Trophoblast cell (in vitro differentiated cells and primary cell): Measurements from ENCODE around the gene MDH1.

ENCODE experiments used
- DNase-seq, 2 donors: peaks; one replicate each; pipeline ENCODE4 v3.0.0-alpha.2; 2016
- H2AFZ ChIP-seq: 2 replicates; pipeline ENCODE4 v1.6.1; 2013; ENCODE audit warnings: low read length, moderate library complexity, mild to moderate bottlenecking; ENCODE audit not compliant: insufficient read depth, poor library complexity
- H2AK5ac ChIP-seq: 2 replicates; pipeline ENCODE4 v1.6.1; 2013; ENCODE audit warnings: mild to moderate bottlenecking, low read length
- H2BK120ac ChIP-seq: 2 replicates; pipeline ENCODE4 v1.6.1; 2013; ENCODE audit warnings: low read length, mild to moderate bottlenecking, moderate library complexity; ENCODE audit not compliant: insufficient read depth, poor library complexity
- H2BK12ac ChIP-seq: 2 replicates; pipeline ENCODE4 v1.6.1; 2013; ENCODE audit warnings: mild to moderate bottlenecking, low read length, moderate library complexity
- H2BK5ac ChIP-seq: 2 replicates; pipeline ENCODE4 v1.6.1; 2013; ENCODE audit warnings: low read length, low read depth, moderate library complexity, mild to moderate bottlenecking; ENCODE audit not compliant: poor library complexity
- H3K14ac ChIP-seq: 2 replicates; pipeline ENCODE4 v1.6.1; 2013; ENCODE audit warnings: mild to moderate bottlenecking, low read length
- H3K18ac ChIP-seq: 2 replicates; pipeline ENCODE4 v1.6.1; 2013; ENCODE audit warnings: mild to moderate bottlenecking, low read length
- H3K23ac ChIP-seq: 2 replicates; pipeline ENCODE4 v1.6.1; 2013; ENCODE audit warnings: low read length
- H3K27ac ChIP-seq: 2 replicates; pipeline ENCODE4 v1.5.1; 2013; ENCODE audit warnings: low read depth, mild to moderate bottlenecking, inconsistent platforms, low read length, moderate library complexity
- H3K27me3 ChIP-seq: 2 replicates; pipeline ENCODE4 v1.6.1; 2013; ENCODE audit warnings: inconsistent platforms, mild to moderate bottlenecking, low read length, moderate library complexity; ENCODE audit not compliant: insufficient read depth
- H3K36me3 ChIP-seq, 2 experiments: 1 replicate in 1 of 2; 2 replicates in 1 of 2; pipeline ENCODE4 v1.6.1; 2013; ENCODE audit warnings: low read length in 2 of 2, mild to moderate bottlenecking in 2 of 2, moderate library complexity in 1 of 2; ENCODE audit not compliant: insufficient read depth in 2 of 2, control insufficient read depth in 1 of 2
- H3K4ac ChIP-seq: 2 replicates; pipeline ENCODE4 v1.6.1; 2013; ENCODE audit warnings: low read depth, mild to moderate bottlenecking, low read length, moderate library complexity
- H3K4me1 ChIP-seq, 2 experiments: 1 replicate in 1 of 2; 2 replicates in 1 of 2; pipeline ENCODE4 v1.6.1; 2013; ENCODE audit warnings: low read length in 2 of 2, mild to moderate bottlenecking in 2 of 2, moderate library complexity in 1 of 2; ENCODE audit not compliant: insufficient read depth in 2 of 2, control insufficient read depth in 1 of 2
- H3K4me2 ChIP-seq: 2 replicates; pipeline ENCODE4 v1.6.1; 2013; ENCODE audit warnings: inconsistent platforms, mild to moderate bottlenecking, low read length, moderate library complexity
- H3K4me3 ChIP-seq: 2 replicates; pipeline ENCODE4 v1.5.1; 2013; ENCODE audit warnings: mild to moderate bottlenecking, low read depth, low read length, inconsistent platforms
- H3K79me1 ChIP-seq: one replicate; pipeline ENCODE4 v1.6.1; 2013; ENCODE audit warnings: low read length
- H3K79me2 ChIP-seq: 2 replicates; pipeline ENCODE4 v1.6.1; 2013; ENCODE audit warnings: low read length, mild to moderate bottlenecking; ENCODE audit not compliant: control insufficient read depth, insufficient read depth, poor library complexity
- H3K9ac ChIP-seq: 2 replicates; pipeline ENCODE4 v1.6.1; 2013; ENCODE audit warnings: mild to moderate bottlenecking, low read length
- H3K9me3 ChIP-seq: 2 replicates; pipeline ENCODE4 v1.6.1; 2013; ENCODE audit warnings: low read depth, mild to moderate bottlenecking, control low read depth, inconsistent platforms, low read length; ENCODE audit not compliant: insufficient read depth
- H4K12ac ChIP-seq: 2 replicates; pipeline ENCODE4 v1.6.1; 2013; ENCODE audit warnings: low read depth, mild to moderate bottlenecking, low read length, moderate library complexity
- H4K8ac ChIP-seq: 2 replicates; pipeline ENCODE4 v1.6.1; 2013; ENCODE audit warnings: low read depth, mild to moderate bottlenecking, low read length, moderate library complexity
- H4K91ac ChIP-seq: one replicate; pipeline ENCODE4 v1.6.1; 2013; ENCODE audit warnings: low read depth, mild to moderate bottlenecking, low read length, moderate library complexity
- WGBS: extraction: QIAGEN DNeasy Blood & Tissue Kit; methylation state at CpG from one replicate; pipeline ENCODE4 v1.1.7; 2013; ENCODE audit warnings: missing lambda C conversion rate; ENCODE audit not compliant: insufficient read length, insufficient coverage; ENCODE audit errors: extremely low coverage; 5-methylcytosine and 5-hydroxymethylcytosine counted together

MDH1 gene

GRCh38 chr2:63648632-63649031, 59.9 kb downstream of the MDH1 start:
- H3K4ac ChIP-seq = no peak overlapping the region

GRCh38 chr2:63649829-63650228, 61.1 kb downstream of the MDH1 start:
- WGBS = no CpG with 5 or more reads among the region's 1 CpG

More at GRCh38 chr2:63648632-63649031, 59.9 kb downstream of the MDH1 start:
- no peak overlapping the region for H4K91ac ChIP-seq
- no peak overlapping the region for H3K23ac ChIP-seq
- no peak overlapping the region for H4K8ac ChIP-seq
- no peaks in the 10 kb centered on the region for H3K4me1 ChIP-seq
- no peaks in the 10 kb centered on the region for H3K27me3 ChIP-seq
- no peak overlapping the region for H3K4me3 ChIP-seq
- no peak overlapping the region for H3K14ac ChIP-seq
- H3K9ac ChIP-seq = no peak overlapping the region
- H2BK12ac ChIP-seq = no peak overlapping the region
- no peaks in the 10 kb centered on the region for H3K9me3 ChIP-seq
- H2AFZ ChIP-seq = no peak overlapping the region
- H3K79me1 ChIP-seq = no peaks in the 10 kb centered on the region
- no peaks in the 10 kb centered on the region for H3K79me2 ChIP-seq
- no peak overlapping the region for H2BK120ac ChIP-seq
- DNase-seq = no peak
- no peak overlapping the region for H2BK5ac ChIP-seq
- H3K36me3 ChIP-seq = no peaks in the 10 kb centered on the region
- no peak overlapping the region for H4K12ac ChIP-seq
- no peak overlapping the region for H3K4me2 ChIP-seq
- no peak overlapping the region for H2AK5ac ChIP-seq
- H3K18ac ChIP-seq = no peak overlapping the region
- no peak overlapping the region for H3K27ac ChIP-seq
- WGBS = no CpG with 5 or more reads among the region's 2 CpGs

GRCh38 chr2:63650756-63651155, 62.0 kb downstream of the MDH1 start:
- Histone ChIP-seq H3K23ac (no peak overlapping the region), H3K9ac (no peak overlapping the region), H3K4ac (no peak overlapping the region), H3K27ac (no peak overlapping the region), H3K9me3 (no peaks in the 10 kb centered on the region), H3K4me3 (no peak overlapping the region), H4K91ac (no peak overlapping the region), H2AK5ac (no peak overlapping the region), H3K79me2 (no peaks in the 10 kb centered on the region), H3K18ac (no peak overlapping the region), H4K8ac (no peak overlapping the region), H3K27me3 (no peaks in the 10 kb centered on the region), H2AFZ (no peak overlapping the region), H3K36me3 (peaks cover 0 to 2% of the 10 kb centered on the region in 2 experiments), H3K79me1 (no peaks in the 10 kb centered on the region), H4K12ac (no peak overlapping the region), H3K4me1 (no peaks in the 10 kb centered on the region), H2BK5ac (no peak overlapping the region), H2BK12ac (no peak overlapping the region), H3K4me2 (no peak overlapping the region), H2BK120ac (no peak overlapping the region), H3K14ac (no peak overlapping the region)
- DNase-seq = no peak
- WGBS = no CpG with 5 or more reads among the region's 3 CpGs

More at GRCh38 chr2:63649829-63650228, 61.1 kb downstream of the MDH1 start:
- no peak overlapping the region for H3K9ac ChIP-seq
- H3K27me3 ChIP-seq = no peaks in the 10 kb centered on the region
- no peak overlapping the region for H3K4ac ChIP-seq
- H3K79me2 ChIP-seq = no peaks in the 10 kb centered on the region
- no peak overlapping the region for H3K18ac ChIP-seq
- H3K4me1 ChIP-seq = no peaks in the 10 kb centered on the region
- no peak overlapping the region for H2BK5ac ChIP-seq
- no peak overlapping the region for H3K14ac ChIP-seq
- no peak for DNase-seq
- H3K79me1 ChIP-seq = no peaks in the 10 kb centered on the region
- no peak overlapping the region for H3K4me2 ChIP-seq
- H2BK120ac ChIP-seq = no peak overlapping the region
- H3K4me3 ChIP-seq = no peak overlapping the region
- H3K27ac ChIP-seq = no peak overlapping the region
- no peak overlapping the region for H4K91ac ChIP-seq
- no peak overlapping the region for H2BK12ac ChIP-seq
- H3K36me3 ChIP-seq = peaks cover 0 to under 1% of the 10 kb centered on the region in 2 experiments
- H3K9me3 ChIP-seq = no peaks in the 10 kb centered on the region
- H2AK5ac ChIP-seq = no peak overlapping the region
- H3K23ac ChIP-seq = no peak overlapping the region
- H4K8ac ChIP-seq = no peak overlapping the region
- H4K12ac ChIP-seq = no peak overlapping the region
- no peak overlapping the region for H2AFZ ChIP-seq

GRCh38 chr2:63651356-63651755, 62.6 kb downstream of the MDH1 start:
- no CpG with 5 or more reads among the region's 3 CpGs for WGBS
- Histone ChIP-seq H4K8ac (no peak overlapping the region), H3K27me3 (no peaks in the 10 kb centered on the region), H3K4me3 (no peak overlapping the region), H2BK5ac (no peak overlapping the region), H3K14ac (no peak overlapping the region), H3K9me3 (no peaks in the 10 kb centered on the region), H3K23ac (no peak overlapping the region), H3K9ac (no peak overlapping the region), H3K4me2 (no peak overlapping the region), H2BK120ac (no peak overlapping the region), H3K36me3 (peaks cover 0 to 2% of the 10 kb centered on the region in 2 experiments), H3K79me2 (no peaks in the 10 kb centered on the region), H2BK12ac (no peak overlapping the region), H2AK5ac (no peak overlapping the region), H3K4ac (no peak overlapping the region), H3K4me1 (no peaks in the 10 kb centered on the region), H3K79me1 (no peaks in the 10 kb centered on the region), H3K18ac (no peak overlapping the region), H2AFZ (no peak overlapping the region), H4K12ac (no peak overlapping the region), H4K91ac (no peak overlapping the region), H3K27ac (no peak overlapping the region)
- DNase-seq = no peak
